Neural progenitor cell (in vitro differentiated cells): Measurements from ENCODE around the gene DPYD. TPM values are rescaled to one million over a fixed set of nuclear protein-coding genes. Genes with fewer than 3 reads are reported as not detected.

Source experiments
- DNase-seq: peaks from one replicate; pipeline ENCODE4 v3.0.0-alpha.2; 2016; ENCODE audit warnings: low spot score
- H2AFZ ChIP-seq: fragments of 200-600 bp; sonication (generic); replicated peaks from 2 replicates; pipeline ENCODE4 v1.6.1; 2016; ENCODE audit warnings: antibody characterized with exemption
- H3F3A ChIP-seq: fragments of 200-600 bp; sonication (generic); 2 replicates; pipeline ENCODE4 v1.6.1; 2016; ENCODE audit warnings: antibody characterized with exemption, low read depth
- H3K27ac ChIP-seq: fragments of 200-600 bp; sonication (generic); 2 replicates; pipeline ENCODE4 v1.5.1; 2016; ENCODE audit warnings: mild to moderate bottlenecking
- H3K27me3 ChIP-seq: fragments of 200-600 bp; sonication (generic); 2 replicates; pipeline ENCODE4 v1.6.1; 2016; ENCODE audit warnings: mild to moderate bottlenecking, moderate library complexity
- H3K36me3 ChIP-seq: fragments of 200-600 bp; sonication (generic); 2 replicates; pipeline ENCODE4 v1.5.1; 2016
- H3K4me1 ChIP-seq: fragments of 200-600 bp; sonication (generic); 2 replicates; pipeline ENCODE4 v1.6.1; 2016; ENCODE audit warnings: mixed run types
- H3K4me2 ChIP-seq: fragments of 200-600 bp; sonication (generic); 2 replicates; pipeline ENCODE4 v1.6.1; 2016
- H3K4me3 ChIP-seq: fragments of 200-600 bp; sonication (generic); 2 replicates; pipeline ENCODE4 v1.5.1; 2016
- H3K79me2 ChIP-seq: fragments of 200-600 bp; sonication (generic); 2 replicates; pipeline ENCODE4 v1.6.1; 2016; ENCODE audit warnings: low read depth
- H3K9ac ChIP-seq: fragments of 200-600 bp; sonication (generic); 2 replicates; pipeline ENCODE4 v1.6.1; 2016
- H3K9me3 ChIP-seq: fragments of 200-600 bp; sonication (generic); 2 replicates; pipeline ENCODE4 v1.5.1; 2016; ENCODE audit warnings: low read depth
- H4K20me1 ChIP-seq: fragments of 200-600 bp; sonication (generic); 2 replicates; pipeline ENCODE4 v1.6.1; 2016; ENCODE audit warnings: low read depth
- H3K27ac Mint-ChIP-seq: 3 replicates; pipeline ENCODE4 v1.8.0; 2021; ENCODE audit warnings: mixed read lengths
- H3K27me3 Mint-ChIP-seq: 2 replicates; pipeline ENCODE4 v1.8.0; 2022; ENCODE audit warnings: low read depth, mild to moderate bottlenecking, inconsistent platforms, moderate library complexity, mixed read lengths; ENCODE audit not compliant: insufficient read depth
- H3K36me3 Mint-ChIP-seq: 3 replicates; pipeline ENCODE4 v1.8.0; 2021; ENCODE audit warnings: mixed read lengths
- H3K4me1 Mint-ChIP-seq: 3 replicates; pipeline ENCODE4 v1.8.0; 2021; ENCODE audit warnings: mixed read lengths
- H3K4me3 Mint-ChIP-seq: 3 replicates; pipeline ENCODE4 v1.8.0; 2021; ENCODE audit warnings: mild to moderate bottlenecking, moderate library complexity, mixed read lengths
- H3K9me3 Mint-ChIP-seq: 3 replicates; pipeline ENCODE4 v1.8.0; 2020; ENCODE audit warnings: mixed read lengths
- EZH2 ChIP-seq: fragments of 200-600 bp; sonication (generic); IDR thresholded peaks from 2 replicates; pipeline ENCODE4 v1.6.1; 2017; ENCODE audit warnings: antibody characterized with exemption, mild to moderate bottlenecking, moderate library complexity
- EZH2phosphoT487 ChIP-seq: fragments of 200-600 bp; sonication (generic); IDR thresholded peaks from 2 replicates; pipeline ENCODE4 v1.6.1; 2017; ENCODE audit warnings: antibody characterized with exemption
- total RNA-seq: library from RNA; depleted of rRNA; stranded (reverse); fragments of >200 nt; gene quantifications from 2 replicates; pipeline ENCODE4 v1.2.3, GENCODE V29; 2015; ENCODE audit warnings: low replicate concordance
- TF ChIP-seq, protein P1 (sequence below): fragments of 200-600 bp; sonication (generic); IDR thresholded peaks from 2 replicates; pipeline ENCODE4 v1.5.1; 2017; ENCODE audit warnings: antibody characterized with exemption, mild to moderate bottlenecking

DPYD gene
- total RNA-seq, 1 donor from 2014 or later: 0.43 TPM

DNA sequence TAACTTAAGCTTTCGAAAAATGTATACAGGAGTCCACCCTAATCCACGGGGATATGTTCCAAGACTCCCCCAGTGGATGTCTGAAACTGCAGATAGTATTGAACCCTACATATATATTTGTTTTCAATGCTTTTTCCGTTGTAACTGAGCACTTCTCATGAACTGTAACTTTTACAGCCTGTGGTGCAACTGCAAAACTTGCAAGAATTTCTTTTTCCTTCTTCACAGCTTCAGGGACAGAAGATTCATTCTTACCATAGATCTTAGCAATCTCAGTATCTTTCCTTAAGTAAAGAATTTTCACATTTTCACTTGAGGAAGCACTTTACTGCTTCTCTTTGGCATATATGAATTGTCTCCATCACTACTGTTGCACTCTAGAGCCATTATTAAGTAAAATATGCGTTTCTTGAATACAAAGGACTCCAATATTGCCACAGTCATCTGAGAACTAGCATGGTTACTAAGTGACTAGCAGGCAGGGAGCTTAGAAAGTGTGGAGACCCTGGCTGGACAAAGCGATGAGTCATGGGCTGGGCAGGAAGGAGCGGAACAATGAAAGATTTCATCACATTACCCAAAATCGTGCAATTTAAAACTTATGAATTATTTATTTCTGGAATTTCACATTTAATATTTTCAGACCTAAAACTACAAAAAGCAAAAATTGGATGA is 14.1 kb downstream of the DPYD start:
- Histone ChIP-seq H3K36me3 (no peaks in the 10 kb centered on the region), H3K79me2 (no peaks in the 10 kb centered on the region), H3K4me1 (no peaks in the 10 kb centered on the region), H3K9me3 (no peaks in the 10 kb centered on the region), H3F3A (no peaks in the 10 kb centered on the region), H3K27ac (no peak overlapping the region), H3K4me2 (no peak overlapping the region), H3K27me3 (no peaks in the 10 kb centered on the region), H2AFZ (peak overlapping the region; percentile 51), H3K9ac (no peak overlapping the region), H4K20me1 (no peaks in the 10 kb centered on the region), H3K4me3 (no peak overlapping the region)
- no peak for DNase-seq
- TF ChIP-seq, protein P1, sequence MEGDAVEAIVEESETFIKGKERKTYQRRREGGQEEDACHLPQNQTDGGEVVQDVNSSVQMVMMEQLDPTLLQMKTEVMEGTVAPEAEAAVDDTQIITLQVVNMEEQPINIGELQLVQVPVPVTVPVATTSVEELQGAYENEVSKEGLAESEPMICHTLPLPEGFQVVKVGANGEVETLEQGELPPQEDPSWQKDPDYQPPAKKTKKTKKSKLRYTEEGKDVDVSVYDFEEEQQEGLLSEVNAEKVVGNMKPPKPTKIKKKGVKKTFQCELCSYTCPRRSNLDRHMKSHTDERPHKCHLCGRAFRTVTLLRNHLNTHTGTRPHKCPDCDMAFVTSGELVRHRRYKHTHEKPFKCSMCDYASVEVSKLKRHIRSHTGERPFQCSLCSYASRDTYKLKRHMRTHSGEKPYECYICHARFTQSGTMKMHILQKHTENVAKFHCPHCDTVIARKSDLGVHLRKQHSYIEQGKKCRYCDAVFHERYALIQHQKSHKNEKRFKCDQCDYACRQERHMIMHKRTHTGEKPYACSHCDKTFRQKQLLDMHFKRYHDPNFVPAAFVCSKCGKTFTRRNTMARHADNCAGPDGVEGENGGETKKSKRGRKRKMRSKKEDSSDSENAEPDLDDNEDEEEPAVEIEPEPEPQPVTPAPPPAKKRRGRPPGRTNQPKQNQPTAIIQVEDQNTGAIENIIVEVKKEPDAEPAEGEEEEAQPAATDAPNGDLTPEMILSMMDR: no peak
- no peak for TF ChIP-seq EZH2
- TF ChIP-seq EZH2phosphoT487: no peak
- Mint-ChIP-seq H3K36me3 (no peaks in the 10 kb centered on the region), H3K27ac (peak overlapping the region; percentile 23), H3K27me3 (no peaks in the 10 kb centered on the region), H3K9me3 (no peaks in the 10 kb centered on the region), H3K4me3 (no peak overlapping the region), H3K4me1 (peaks cover 5% of the 10 kb centered on the region)

DNA sequence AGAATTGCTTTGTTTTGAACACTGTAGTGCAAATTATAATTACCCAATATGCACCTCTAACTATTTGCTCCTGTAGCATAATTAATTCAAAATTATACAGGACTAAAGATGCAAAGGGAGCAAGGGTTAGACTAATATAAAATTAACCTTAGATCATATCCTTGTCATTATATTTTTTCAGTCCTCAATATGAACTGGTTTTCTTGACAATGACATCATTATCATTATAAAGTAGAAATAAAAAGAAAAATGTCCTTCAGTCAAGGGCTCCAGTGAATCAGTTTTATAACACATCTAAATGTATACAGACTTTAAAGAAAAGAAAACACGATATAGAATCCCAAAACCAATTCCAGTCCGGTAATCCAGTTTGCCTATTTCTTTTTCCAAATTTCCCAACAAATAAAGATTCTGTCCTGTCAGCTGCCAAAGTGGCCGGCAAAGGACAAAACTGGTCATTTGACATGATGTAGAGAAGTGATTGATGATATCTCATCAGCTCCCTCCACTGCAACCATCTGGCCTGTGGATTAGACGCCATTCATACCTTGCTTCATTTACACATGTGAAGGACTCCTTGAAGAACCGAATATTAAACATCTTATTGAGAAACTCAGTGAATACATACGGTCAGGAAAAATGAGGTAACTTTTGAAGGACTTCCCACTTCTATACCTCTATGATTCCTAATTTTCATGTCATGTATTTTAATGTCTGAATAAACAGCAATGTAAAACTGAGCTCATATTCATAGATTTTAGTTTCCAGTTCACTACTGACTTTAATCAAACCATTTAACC is 15.5 kb downstream of the DPYD start:
- Mint-ChIP-seq H3K27me3 (no peaks in the 10 kb centered on the region), H3K4me3 (no peak overlapping the region), H3K27ac (no peak overlapping the region), H3K4me1 (peaks cover 5% of the 10 kb centered on the region), H3K9me3 (no peaks in the 10 kb centered on the region), H3K36me3 (no peaks in the 10 kb centered on the region)
- no peaks in the 10 kb centered on the region for H3K9me3 ChIP-seq
- H3K4me1 ChIP-seq: no peaks in the 10 kb centered on the region
- no peaks in the 10 kb centered on the region for H3K79me2 ChIP-seq
- H4K20me1 ChIP-seq: no peaks in the 10 kb centered on the region
- H3K27ac ChIP-seq: no peak overlapping the region
- no peaks in the 10 kb centered on the region for H3K36me3 ChIP-seq
- no peak overlapping the region for H3K9ac ChIP-seq
- no peak for TF ChIP-seq EZH2
- no peak for TF ChIP-seq EZH2phosphoT487
- TF ChIP-seq, protein P1: no peak
- no peaks in the 10 kb centered on the region for H3K27me3 ChIP-seq
- H3K4me2 ChIP-seq: no peak overlapping the region
- no peaks in the 10 kb centered on the region for H3F3A ChIP-seq
- DNase-seq: no peak
- H2AFZ ChIP-seq: no peak overlapping the region
- no peak overlapping the region for H3K4me3 ChIP-seq

- no peak overlapping the region for H3K27ac ChIP-seq
- H3K4me1 ChIP-seq: no peaks in the 10 kb centered on the region
- no peak overlapping the region for H3K27ac Mint-ChIP-seq
- TF ChIP-seq, protein P1: no peak
- no peak for TF ChIP-seq EZH2phosphoT487
- TF ChIP-seq EZH2: no peak
- H3K4me2 ChIP-seq: no peak overlapping the region
- no peaks in the 10 kb centered on the region for H3K27me3 Mint-ChIP-seq
- no peaks in the 10 kb centered on the region for H3K36me3 Mint-ChIP-seq
- H3K9ac ChIP-seq: no peak overlapping the region
- no peaks in the 10 kb centered on the region for H3F3A ChIP-seq
- H3K9me3 Mint-ChIP-seq: no peaks in the 10 kb centered on the region
- peaks cover 5% of the 10 kb centered on the region for H3K4me1 Mint-ChIP-seq
- no peaks in the 10 kb centered on the region for H3K9me3 ChIP-seq
- H3K79me2 ChIP-seq: no peaks in the 10 kb centered on the region
- H4K20me1 ChIP-seq: no peaks in the 10 kb centered on the region
- no peaks in the 10 kb centered on the region for H3K36me3 ChIP-seq
- no peak overlapping the region for H3K4me3 ChIP-seq
- no peak overlapping the region for H2AFZ ChIP-seq
- no peaks in the 10 kb centered on the region for H3K27me3 ChIP-seq
- DNase-seq: no peak
- H3K4me3 Mint-ChIP-seq: no peak overlapping the region
These were observed 16.3 kb downstream of the DPYD start for GRCh38 chr1:97904534-97904933.
